PFSK-1 (cell line): ENCODE results near the gene LRBA.

Source experiments
- POLR2AphosphoS5 ChIP-seq: IDR thresholded peaks from 2 replicates; pipeline ENCODE4 v1.6.1; 2012; ENCODE audit warnings: low read depth, mild to moderate bottlenecking, control low read depth, low read length, moderate library complexity
- TAF1 ChIP-seq: IDR thresholded peaks from 2 replicates; pipeline ENCODE4 v1.6.1; 2012; ENCODE audit warnings: low read length, control low read depth, borderline replicate concordance; ENCODE audit not compliant: insufficient read depth

- TF ChIP-seq POLR2AphosphoS5 (no peak), TAF1 (no peak)
Measured at GRCh38 chr4:150216726-150217125, 798.4 kb downstream of the LRBA start.
